Activated naive CD4-positive, alpha-beta T cell treated with Interleukin-2 at 50 U/mL for 16 hours (primary cell): ENCODE results near the gene NR5A1.

ENCODE experiments used
- DNase-seq: peaks from one replicate; pipeline ENCODE4 v3.0.0-alpha.2; 2020

NR5A1 gene

GRCh38 chr9:124479947-124480620, 27.1 kb downstream of the NR5A1 start:
- DNase-seq, result no peak

DNA sequence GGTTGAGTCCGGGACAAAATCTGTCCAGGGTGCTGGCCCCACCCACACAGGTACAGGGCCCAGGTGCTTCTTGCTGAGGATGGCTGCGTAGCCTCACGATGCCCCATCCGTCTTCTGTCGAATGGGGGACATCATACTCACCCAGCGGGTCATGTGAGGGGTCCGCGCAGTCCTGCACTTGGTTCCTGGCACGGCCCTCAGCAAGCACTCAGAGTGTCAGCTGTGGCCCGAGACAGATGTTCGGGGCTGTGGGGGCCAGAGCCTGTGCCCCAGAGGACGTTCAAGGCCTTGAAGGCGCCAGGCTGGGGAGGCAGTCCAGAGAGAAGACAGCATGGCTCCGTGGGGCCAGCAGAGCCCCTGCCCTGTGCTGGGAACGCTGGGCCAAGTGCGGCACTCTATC, 27.8 kb downstream of the NR5A1 start:
- DNase-seq, result no peak

- no peak for DNase-seq
Measured at GRCh38 chr9:124478354-124478753, 28.8 kb downstream of the NR5A1 start.

GRCh38 chr9:124477648-124478285, 29.4 kb downstream of the NR5A1 start:
- DNase-seq, result no peak

DNA sequence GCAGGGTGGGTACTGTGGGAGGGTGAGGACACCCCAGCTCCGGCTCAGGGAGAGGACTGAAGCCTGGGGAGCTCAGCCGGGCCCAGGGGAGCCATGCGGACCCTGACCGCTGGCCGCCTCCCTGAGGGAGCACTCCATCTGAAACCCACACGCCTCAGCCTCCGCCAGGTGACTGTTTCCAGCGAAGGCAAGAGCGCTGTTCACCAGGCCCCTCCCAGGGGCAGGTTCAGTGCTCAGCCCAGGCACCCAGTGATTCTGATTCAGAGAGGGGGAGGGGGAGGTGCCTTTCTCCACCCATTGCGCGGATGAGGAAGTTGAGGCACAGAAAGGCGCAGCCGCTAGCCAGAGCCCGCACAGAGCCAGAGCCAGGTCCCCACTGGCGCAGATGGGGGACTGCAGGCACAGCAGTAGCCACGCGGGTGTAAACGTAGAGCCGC, 30.0 kb downstream of the NR5A1 start:
- DNase-seq, result no peak

DNA sequence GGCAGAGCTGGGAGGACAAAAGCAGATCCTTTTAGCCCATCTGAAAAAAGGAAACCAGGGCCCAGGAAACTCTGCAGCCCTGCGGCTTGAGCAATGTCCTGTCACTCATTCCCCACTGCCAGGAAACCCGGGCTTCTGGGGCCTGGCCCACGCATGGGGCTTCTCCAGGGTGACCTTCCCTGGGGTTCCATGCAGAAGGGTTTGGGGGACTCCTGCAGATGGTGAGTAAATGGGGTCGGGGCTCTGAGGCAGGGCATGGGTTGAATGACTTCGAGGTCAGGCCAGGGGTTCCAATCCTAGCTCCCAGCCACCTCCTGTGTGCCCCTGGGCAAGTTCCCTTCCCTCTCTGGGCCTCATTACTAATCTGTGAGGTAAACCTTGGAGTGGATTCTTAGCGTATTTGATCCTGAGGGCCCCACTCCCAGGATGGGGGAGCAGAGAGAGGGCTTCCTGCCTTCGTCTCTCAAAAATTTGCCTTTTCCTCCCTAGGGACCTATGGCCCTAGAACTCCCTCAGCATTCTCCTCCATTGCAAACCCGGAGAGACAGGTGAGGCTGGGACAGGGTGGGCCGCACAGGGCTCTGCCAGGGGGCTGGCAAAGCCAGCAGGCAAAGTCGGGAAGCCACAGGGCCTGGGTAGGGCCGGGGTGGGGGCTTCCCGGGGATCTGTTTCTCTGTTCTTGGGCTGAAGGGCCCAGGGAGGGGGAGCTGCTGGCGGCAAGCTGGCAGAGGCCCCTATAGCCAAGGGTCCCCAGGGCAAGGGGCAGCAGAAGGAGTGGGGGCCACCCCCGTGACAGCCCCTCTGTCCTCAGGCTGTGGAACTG, 31.1 kb downstream of the NR5A1 start:
- no peak for DNase-seq

- no peak for DNase-seq
Measured at GRCh38 chr9:124475158-124475867, 31.9 kb downstream of the NR5A1 start.

DNA sequence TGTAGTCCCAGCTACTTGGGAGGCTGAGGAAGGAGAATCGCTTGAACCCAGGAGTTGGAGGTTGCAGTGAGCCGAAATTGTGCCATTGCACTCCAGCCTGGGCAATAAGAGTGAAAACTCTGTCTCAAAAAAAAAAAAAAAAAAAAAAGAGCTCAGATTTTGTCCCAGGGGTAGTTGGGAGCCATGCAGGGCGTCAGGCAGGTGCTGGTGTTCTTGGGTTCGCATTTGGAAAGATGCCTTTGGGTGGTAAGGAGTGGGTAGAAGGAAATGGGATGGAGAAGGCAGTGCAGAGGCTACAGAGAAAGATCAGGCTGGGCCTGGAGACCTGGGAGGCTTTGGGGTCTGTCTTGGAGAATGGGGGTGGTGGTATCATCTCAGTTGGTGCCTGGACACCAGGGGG, 33.0 kb downstream of the NR5A1 start:
- DNase-seq, result no peak

DNA sequence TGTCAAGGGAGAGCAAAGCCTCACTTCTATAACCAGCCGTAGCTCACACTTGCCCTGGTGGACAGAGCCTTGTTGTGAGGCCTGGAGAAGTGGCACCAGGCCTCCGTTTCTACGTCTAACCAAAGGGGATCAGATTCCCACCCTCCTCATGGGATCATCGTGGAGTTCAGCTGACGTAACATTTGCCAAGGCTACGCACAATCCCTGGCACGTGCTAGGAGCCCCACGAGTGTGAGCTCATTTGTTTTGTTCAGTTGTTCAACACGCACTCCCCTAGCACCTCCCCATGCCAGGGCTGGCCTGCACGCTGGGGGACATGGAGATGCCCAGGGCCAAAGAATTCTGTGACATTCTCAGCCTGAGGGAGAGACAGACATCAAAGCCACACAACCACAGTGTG, 33.9 kb downstream of the NR5A1 start:
- DNase-seq, result no peak

- DNase-seq, result no peak
Measured at GRCh38 chr9:124472770-124473169, 34.4 kb downstream of the NR5A1 start.

DNA sequence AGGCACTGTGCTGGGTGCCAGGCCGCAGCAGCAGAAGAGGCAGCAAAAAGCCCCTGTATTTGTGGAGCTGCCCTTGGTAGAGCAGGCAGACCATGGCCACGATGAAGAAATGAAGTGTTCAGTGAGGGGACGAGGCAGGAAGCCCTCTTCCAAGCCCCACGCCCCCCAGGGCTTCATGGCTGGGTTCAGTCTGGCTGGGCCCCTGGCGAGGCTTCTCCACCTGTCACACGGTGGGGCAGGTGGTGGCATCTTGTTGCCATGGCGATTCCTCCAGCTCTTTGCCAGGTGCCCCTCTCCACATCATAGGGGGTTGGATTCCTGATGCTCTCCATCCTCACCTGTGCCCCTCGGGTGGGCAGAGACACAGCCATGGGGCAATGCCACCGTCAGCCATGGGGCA, 35.4 kb downstream of the NR5A1 start:
- no peak for DNase-seq

DNA sequence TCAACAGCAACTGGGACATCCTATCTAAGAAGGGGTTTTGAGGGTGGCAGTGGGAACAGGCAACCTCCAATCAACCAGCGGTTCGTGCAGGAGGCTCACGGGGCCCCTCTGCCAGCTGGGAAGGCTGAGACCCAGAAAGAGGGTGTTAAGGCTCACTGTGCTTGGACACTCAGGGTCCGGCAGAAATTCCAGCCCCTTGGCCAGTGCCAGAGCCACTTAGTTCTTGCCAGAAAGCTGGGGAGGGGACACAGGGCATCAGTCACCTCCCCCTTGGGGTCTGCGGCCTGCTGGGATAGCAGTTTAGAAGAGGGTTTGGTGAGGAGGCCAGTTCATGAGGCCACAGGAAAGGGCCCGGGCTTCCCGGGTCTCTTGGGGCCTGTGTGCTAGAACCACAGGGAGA, 36.5 kb downstream of the NR5A1 start:
- DNase-seq, result no peak

DNA sequence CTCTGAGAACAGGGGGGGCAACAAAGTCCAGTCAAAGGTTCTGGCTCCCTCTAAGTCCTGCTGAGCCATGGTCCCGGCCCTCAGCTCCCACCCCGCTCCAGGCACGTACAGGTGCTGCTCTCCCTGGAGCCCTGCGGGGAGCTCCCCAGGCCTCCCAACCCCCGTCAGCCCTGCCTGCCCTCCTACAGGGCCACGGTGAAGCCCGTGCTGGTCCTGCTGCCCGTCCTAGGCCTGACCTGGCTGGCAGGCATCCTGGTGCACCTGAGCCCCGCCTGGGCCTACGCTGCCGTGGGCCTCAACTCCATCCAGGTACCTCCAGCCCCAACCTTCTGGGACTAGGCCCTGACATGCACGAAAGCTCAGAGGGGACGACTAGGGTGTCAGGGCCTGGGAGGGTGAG, 36.9 kb downstream of the NR5A1 start:
- no peak for DNase-seq

DNA sequence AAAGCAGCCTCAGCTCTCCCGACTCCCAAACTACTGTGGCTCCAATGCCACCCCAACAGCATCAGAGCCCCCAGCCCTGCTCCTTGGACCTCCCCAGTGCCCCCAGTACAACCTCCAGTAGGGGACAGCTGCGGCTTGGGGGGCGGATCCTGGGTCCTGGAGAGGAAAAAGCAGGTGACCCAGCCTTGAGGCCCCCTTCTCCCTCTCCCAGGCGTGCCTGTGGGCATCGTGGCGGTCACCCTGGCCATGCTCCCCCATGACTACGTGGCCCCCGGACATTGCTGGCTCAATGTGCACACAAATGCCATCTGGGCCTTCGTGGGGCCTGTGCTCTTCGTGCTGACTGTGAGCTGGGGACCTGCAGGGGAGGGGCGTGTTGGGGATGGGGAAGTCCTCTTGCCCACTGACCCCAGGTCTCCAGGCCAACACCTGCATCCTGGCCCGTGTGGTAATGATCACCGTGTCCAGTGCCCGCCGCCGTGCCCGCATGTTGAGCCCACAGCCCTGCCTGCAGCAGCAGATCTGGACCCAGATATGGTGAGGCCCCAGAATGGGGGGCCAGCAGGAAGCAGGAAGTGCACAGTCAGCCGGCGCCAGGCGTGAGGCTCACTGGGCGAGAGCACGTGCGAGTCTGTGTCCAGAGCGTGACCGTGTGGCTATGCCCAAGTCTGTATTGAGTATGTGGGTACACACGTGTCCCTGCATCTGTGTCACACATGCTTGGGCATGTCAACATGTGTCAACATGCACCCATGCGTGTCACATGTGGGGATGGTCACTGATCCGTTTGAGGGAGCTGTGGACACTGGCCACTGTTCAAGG, 38.0 kb downstream of the NR5A1 start:
- DNase-seq, result no peak

DNA sequence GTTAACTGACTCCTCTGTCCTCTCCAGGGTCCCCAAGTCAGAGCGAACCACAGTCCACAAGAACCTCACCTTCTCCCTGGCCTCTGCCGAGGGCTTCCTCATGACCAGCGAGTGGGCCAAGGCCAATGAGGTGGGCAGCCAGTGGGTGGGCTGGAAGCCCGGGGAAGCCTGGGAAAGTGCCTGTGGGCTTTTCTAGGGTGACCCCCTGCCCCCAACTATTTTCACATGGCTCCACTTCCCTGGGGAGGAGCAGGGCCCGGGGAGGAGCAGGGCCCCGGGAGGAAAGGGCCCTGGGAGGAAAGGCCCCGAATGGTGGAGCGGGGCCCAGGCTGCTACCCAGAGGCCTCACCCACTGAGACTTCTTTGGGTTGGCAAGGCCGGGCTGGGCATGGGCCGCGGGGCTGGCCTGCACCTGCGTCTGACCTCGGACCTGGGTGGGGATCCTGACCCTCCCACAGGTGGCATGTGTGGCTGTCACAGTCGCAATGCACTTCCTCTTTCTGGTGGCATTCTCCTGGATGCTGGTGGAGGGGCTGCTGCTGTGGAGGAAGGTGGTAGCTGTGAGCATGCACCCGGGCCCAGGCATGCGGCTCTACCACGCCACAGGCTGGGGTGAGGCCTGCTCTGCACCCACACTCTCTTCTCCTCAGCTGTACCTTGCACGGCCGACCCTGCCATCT, 39.0 kb downstream of the NR5A1 start:
- no peak for DNase-seq

DNA sequence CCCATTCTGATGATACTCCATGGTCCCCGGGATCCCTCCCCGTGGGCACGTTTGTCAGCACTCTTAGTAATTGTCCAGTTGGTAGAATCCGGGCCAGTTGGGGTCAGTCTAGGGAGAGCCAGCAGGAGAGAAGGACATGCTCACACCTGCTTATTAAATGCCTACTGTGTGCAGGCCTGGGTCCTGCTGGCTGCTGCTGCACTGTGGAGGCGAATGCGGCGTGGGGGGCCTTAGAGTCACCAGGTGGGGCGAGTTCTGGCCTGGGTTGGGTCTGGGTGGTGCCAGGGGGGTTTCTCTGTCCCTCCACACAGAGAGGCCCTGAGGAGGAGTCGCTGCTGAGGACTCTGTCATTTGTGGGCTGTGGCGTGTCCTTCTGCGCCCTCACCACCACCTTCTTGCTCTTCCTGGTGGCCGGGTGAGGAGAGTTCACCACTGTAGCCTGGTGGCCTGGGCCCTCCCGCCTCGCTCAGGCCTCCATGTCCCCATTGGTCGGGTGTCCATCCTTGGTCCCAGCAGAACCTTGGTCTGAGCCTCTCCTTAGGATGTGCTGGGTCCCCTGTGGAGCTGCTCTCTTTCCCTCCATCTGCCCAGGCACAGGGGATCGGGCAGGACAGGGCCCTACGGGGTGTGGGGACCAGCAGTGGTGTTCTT, 39.7 kb downstream of the NR5A1 start:
- no peak for DNase-seq

- DNase-seq, result no peak
Measured at GRCh38 chr9:124465736-124466135, 41.5 kb downstream of the NR5A1 start.

- no peak for DNase-seq
Measured at GRCh38 chr9:124462739-124463138, 44.5 kb downstream of the NR5A1 start.

- DNase-seq, result no peak
Measured at GRCh38 chr9:124458441-124458840, 48.8 kb downstream of the NR5A1 start.

GRCh38 chr9:124457887-124458431, 49.2 kb downstream of the NR5A1 start:
- no peak for DNase-seq
